HG03196 (cell line): ENCODE measurements around the gene AFF2.
"Not testable (repeated sequence)": the region's sequence is repeated elsewhere in the genome, so short reads cannot be mapped to it uniquely, and the experiment has no call there.

Experiments
- ATAC-seq: cut with Tn5 transposase; IDR thresholded peaks from one replicate; pipeline ENCODE4 v1.9.1; 2021; ENCODE audit not compliant: unreplicated experiment

Gene AFF2

DNA sequence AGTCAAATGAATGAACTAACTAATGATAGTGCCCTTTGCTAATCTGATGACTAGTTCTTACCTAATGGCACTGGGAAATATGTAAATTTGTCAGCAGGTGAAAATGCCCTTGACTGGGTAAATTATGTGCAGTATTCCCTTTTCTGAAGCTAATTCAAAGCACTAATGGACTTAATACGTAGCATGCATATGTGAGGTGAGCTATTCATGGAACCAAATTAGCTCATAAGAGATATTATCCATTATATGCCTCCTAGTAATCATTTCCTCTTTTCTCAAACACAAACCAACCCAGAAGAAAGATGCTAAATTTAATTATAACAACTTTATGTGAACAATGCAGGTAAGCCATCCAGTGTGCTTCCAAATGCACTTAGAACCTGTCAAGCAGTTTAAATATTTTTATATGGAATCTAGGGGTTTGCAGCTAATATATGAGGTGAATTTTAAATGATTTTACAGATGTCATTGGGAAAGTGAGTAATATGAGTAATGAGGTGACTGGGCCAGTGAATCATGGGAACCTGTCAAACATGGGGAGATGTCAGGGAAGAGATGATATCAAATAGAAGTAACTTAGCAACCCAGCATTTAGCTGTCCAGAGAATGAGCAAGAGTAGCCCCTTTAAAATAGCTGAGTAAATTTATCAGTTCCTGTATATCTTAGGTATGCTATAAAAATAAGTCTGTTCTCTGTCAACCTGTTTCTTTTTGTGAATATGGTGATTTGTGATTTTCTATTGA lies 315.0 kb downstream of the AFF2 start:
- ATAC-seq, result no peak

DNA sequence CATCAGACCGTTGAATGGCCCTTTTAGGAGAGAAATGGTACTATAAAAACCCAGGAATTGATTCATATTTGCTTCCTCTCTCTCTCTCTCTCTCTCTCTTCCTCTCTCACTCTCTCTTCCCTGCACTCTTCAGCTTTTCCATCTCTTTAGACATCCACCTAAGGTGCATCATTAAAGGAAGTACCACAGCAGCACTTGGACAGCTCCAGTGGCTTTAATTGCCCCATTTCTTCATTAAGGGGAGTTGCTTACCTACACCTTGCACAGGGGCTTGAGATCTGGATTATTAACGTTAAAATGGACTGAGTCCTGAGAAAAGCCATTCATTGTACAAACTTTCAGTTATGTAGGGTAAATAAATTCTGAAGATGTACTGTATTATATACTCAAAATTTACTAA lies 323.6 kb downstream of the AFF2 start:
- no peak for ATAC-seq

DNA sequence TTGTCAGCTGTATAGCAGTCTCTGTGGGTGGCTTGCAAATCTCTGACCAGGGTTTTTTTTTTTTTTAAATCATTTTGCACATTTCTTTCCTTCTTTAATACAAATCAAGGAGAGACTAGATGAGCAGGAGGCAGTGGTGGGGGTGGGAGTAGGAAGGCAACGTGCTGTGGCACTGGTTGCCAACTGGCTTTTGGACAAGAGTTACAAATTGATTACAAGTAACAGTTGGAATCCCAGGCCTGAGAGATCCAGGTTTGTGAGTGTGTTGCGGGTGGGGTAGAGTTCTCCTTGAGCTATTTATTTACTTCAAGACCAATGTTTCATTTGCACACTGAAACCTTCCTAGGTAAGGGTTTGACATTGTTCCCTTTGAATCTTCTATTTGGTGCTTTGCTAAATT lies 325.3 kb downstream of the AFF2 start:
- no peak for ATAC-seq

DNA sequence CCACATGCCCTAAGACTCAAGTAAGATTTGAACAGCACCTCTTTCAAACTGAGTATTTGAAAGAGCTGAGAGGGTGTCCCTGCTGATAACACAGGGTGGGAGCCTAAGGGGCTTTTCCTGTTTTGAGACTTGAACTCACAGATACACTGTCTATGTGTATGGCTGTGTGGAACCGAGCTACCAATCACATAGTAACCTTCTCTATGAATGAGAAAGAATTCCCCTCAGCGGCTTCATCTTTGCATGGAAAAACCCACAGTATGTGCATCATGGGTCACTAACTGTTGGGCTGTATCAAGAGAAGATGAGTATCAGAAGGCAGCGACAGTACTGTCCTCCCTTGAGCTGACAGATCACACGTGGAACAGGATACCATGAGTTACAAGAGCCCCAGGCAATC lies 336.3 kb downstream of the AFF2 start:
- no peak for ATAC-seq

DNA sequence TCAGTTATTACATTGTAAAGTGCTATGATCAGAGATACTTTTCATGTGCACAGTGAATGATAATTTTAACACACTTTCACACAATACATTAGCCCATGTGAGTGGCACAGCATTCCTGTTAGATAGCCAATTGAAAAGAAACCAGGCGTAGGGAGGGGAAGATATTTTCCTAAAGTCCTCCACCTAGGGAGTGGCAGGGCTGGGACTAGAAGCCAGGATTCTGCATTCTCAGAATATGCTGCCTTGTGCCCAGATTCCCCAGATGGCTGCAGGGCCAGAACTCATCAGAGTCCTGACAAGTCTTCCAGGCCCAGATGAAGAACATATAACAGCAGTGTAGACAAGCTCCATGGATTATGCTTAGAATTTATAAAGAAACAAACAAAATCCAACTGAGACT lies 350.2 kb downstream of the AFF2 start:
- ATAC-seq, result no peak

DNA sequence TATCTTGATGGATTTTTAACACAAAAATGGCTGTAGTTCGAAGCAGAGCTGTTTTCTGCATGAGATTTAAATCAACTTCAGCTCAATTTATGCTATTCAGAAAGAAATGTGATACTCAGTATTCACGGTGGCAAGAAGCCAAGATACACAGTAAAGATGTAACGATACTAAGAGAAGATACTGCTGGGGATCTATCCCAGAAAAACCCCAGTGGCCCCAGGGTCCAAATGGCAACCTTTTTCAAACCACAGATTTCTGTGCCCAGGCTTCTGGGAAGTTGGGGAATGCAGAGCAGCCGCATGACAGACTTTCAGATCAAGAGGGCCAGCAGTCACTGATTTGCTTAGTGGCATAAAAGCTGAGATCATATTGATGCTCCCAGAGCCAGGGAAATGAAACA lies 353.9 kb downstream of the AFF2 start:
- no peak for ATAC-seq

DNA sequence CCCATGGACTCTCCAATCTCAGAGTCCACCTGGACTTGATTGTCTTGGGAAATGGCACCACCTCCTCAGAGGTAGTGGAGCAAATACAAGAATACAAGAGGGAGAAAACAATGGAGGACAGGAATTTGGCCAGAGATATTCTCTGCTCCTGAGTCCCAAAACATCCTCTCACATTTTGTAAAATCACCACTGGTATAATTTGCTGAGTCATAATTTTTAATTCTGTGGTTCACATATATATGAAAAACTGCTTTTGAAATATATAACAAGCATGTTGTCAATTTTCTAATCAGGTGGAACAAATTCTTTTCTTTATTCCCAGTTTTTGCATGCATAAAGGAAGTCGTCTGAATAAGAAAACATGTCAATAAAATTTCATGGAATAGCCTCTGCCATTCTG lies 356.1 kb downstream of the AFF2 start:
- no peak for ATAC-seq

DNA sequence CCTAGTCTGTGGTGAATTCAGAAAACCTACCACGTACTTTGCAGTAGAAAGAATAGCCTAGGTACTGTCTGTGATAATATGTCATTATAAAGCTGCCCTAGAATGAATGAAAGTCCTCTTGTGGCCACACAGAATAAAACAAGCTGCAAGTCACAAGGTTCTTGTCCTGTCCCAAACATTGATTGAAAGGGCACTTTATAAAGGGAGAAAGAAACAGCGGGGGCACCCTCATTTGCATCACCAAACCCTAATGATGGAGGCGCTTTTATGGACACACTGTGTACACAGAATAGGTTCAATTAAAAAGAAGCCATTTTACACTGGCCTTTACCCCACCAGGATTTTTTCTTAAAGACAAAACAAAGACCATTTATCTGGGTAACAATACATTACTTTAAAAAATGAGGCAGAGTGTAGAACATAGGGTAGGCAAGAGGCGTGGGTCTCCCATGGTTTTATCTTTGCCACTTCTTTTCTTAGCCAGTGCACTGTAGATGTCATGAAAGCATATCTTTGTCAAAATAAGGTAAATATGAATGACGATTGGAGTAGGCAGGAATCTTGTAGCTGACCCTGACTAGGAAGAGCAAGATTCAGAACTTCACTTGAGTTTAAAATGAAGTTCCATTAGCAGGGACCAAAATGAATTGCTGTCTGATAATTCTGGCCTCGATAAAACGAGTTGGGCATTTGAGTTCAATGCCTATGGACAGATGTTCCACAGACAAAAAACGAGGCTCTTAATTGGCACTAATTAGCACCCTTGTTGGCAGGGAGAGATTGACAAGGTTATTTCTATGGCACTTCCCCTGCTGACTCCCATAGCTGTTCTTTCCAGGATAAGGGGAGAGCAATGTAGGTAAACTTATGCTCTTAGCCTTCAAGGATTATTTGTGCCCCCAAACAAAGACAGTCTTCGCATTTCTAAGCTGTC lies 365.1 kb downstream of the AFF2 start:
- ATAC-seq, result no peak

DNA sequence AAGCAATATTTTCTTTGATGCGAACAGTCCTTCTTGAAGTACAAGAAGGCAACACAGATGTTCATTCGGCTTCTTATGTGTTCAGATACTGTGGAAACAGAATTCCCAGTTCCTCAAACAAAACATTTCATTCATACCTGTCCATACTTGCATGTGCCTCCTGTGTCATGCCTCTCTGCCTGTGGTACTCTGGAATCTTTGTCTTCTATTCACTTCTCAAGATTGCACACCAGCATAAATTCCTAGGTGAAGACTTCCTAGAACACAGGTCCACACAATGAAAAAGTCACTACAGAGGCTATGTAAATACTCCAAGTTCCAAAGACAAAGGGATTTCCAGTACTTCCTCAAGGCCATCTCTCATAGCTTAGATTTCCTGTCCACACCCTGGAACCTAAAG lies 367.2 kb downstream of the AFF2 start:
- ATAC-seq, result no peak

DNA sequence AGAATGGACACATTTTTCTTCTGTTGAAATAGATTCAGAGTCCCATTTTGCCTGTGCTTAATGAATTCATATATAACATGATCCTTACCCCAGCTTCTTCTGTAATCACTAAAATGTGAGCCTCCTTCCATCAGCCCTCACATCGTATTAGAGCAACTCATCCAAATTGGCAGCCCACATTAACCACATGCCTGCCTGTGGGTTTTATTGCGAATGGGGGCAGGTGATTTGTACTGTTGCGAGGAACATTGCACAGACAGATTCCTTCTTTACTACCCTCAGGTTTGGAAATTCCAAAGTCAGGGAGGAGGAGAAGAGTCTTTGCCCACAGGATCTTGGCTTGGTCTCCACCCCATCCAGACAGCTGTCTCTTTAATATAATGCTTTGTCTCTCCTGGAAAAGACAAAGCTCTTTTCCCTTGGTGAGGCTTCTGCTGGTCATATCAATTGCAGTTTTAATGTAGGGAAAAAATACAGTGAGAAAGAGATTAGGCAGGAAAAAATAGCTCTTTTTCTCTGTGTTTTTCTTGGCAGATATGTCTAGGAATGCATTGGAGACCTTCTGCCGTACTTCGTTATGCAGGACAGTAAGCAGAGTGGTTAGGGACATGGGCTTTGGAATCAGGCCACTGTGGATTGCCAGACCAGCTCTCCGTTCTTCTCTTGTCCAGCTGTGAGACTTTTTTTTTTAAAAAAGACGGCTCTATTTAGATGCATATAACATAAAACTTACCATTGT lies 371.2 kb downstream of the AFF2 start:
- ATAC-seq, result no peak

DNA sequence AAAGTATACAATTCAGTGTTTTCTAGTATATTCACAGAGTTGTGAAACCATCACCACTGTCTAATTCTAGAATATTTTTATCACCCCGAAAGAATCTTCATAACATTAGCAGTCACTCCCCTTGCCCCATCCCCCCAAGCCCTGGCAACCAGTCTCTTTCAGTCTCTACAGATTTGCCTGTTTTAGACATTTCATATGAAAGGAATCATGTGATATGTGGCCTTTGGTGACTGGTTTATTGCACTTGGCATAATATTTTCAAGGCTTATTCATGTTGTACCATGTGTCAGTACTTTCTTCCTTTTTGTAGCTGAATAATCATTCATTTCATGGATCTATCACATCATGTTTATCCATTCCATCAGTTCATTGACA lies 371.7 kb downstream of the AFF2 start:
- ATAC-seq, result no peak

DNA sequence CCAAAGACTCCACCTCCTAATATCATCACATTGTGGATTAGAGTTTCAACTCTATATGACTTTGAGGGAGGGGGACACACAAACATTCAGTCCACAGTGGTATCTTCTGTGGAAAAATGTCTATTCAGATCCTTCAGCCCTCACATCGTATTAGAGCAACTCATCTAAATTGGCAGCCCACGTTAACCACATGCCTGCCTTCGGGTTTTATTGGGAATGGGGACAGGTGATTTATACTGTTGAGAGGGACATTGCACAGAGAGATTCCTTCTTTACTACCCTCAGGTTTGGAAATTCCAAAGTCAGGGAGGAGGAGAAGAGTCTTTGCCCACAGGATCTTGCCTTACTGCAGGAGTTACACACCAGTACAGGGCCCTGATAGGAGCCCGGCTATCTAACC lies 372.5 kb downstream of the AFF2 start:
- no peak for ATAC-seq

DNA sequence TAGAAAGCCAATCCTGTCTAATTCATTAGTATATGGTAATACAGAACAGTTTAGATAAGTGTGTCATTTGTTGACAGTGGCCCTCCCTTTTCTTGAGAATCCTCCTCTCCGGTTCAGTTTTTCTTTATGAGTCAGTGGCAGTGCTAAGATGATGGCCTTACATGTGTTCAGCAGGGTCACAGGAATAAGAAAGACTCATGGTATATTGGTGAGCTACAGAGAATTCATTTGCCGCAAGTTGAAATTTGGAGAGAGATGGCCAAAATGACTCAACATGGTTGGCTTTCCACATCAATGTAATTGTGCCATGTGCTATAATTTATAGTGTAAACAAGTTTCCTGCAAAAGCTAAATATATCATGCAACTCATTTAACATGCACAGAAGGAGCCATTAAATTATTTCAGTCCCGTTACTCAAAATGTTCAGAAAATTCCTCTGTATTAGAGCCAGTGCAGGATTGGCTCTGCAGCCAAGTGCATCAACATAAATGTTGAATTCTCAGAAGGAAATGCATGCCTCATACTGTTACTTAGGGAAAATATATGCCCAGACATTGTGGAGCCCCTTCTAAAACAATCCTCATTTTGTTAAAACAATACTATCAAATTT lies 374.3 kb downstream of the AFF2 start:
- ATAC-seq, result no peak

DNA sequence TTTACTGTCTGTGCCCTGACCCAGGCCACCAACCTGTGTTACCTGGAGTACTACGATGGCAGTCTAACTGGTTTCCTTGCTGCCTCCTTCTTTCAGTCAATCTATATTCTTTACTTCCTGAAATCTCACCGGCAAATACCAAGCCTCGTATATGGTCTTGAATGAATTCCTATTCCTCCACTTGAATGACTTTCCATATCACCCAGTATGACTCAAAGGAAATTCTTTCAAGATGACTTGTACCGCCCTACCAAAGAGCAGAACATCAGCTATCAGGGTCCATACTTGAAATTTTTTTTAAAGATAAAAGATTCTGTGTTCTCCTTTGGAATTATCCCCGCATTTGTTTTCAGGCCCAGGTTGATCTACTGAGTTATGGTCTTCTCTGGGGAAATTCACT lies 378.0 kb downstream of the AFF2 start:
- no peak for ATAC-seq

DNA sequence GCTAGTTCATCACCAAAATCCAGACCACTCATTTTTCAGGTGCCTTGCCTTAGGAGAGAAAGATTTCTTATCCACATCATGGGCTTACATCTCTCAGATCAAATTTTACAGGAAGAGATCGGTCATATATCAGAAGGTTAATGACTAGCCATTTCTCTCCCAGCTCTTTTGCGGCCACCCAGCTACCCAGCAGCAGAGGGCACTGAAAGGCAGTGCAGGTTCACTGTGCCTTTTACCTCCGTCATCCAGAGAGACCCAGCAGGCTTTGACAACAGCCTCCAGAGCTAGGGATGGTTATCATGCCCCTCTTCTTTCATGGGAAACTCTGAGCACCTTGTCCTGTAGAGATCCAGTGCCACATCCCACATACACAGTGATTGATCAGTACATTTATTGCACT lies 384.8 kb downstream of the AFF2 start:
- ATAC-seq, result no peak

DNA sequence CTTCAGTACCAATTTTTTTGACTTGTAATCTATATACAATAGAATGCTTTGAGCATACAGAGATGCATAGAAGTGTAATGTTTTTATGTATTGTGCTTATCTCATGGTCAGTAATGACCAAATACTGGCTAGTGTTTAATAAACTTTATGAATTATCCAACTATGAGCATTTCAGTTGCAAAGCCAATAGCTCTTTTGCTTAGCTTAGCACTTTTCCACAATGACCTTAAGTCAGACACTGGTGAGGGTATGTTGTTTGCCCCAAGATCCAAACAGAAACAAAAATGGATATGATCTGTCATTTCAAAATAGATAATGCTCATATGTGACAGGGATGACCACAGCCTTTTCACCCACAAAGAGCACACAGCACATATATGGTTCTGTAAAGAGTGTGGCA lies 393.0 kb downstream of the AFF2 start:
- no peak for ATAC-seq

DNA sequence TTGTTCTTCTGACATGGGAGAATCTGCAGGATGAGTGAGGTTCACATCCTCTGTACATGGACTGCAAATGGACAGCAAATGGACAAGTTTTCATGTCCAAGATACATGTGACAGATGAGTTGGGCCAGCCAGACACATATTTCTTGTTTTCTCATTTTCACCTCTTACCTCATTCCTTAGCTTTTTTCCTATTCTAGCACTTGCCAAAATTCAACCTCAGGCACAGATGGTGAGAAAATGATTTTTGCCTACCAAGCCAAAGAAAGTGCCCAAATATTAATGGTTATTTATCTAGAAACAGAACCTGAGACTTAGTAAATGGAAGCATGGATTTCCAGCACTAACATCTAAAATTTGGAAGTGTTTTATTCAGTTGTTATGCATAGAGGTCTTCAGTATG lies 402.2 kb downstream of the AFF2 start:
- no peak for ATAC-seq

DNA sequence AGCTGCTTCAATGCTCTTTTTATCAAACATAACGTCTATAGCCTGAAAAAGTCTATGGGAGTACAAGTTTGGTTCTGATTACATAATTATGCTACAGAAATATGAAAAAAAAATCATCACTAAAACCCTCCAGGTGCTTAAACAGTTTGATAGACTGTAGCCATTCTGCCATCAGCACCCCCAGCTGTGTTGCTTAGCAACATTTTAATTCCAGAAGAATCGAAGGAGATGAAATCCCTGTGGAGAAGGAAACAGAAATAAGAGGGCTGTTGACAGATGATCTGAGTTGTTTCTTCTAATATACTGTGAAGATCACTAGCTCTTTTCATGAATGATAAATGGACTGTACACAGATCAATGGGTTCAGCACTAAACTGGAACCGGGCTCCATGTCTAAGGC lies 402.8 kb downstream of the AFF2 start:
- ATAC-seq, result no peak

DNA sequence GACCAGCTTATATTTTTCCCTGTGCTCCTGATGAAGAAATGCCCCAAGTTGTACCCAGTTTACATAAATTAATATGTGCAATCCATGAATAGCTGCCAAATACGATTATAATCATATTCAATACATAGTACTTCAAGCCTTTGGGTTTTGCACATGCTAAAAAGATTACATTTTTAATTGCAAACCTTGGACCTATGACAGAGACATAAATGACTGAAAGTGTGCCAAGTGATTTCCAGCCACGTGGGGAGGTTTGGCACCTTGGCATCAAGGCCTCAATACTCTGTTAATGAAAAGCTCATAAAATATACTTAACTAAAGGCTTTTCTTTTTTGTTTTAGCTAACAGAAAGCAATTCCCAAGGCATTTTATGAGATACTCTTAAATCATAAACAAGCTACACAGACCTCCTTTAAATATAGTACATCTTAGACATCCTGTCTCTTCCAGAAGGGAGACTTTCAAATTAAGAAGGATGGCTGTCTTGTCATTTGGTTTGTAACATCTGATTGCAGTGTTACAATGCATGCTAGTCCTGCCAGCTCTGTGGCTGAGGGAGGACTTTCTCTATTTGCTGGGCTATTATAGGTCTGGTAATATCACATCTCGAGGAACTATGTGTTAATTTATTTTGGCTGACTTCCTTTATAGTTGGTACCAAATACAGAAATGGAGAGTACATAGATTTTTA lies 404.1 kb downstream of the AFF2 start:
- ATAC-seq, result no peak

DNA sequence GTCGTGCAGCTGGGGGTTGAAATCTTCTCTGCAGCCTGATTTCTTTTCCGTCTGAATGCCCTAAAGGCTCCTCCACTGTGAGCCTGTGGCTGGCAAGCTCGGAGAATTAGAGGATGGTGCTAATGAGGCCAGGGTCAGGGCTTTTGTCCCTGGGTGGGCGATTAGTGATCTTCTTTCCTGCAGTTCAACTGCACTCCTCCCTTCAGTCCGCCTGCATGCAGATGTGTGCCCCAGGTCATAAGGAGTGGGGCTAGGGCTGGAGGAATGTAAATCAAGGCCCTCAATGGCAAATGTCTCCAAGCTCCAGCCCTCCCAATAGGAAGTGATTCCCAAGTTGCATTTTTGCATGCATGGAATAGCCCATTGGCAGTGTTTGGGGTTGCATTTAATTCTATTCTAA lies 405.0 kb downstream of the AFF2 start:
- no peak for ATAC-seq

DNA sequence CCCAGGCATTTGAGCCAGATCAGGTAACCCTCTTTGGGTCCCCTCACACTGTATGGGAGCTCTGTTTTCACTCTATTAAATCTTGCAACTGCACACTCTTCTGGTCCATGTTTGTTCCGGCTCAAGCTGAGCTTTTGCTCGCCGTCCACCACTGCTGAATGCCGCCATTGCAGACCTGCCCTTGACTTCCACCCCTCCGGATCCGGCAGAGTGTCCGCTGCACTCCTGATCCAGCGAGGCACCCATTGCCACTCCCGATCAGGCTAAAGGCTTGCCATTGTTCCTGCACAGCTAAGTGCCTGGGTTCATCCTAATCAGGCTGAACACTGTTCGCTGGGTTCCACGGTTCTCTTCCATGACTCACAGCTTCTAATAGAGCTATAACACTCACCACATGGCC lies 406.2 kb downstream of the AFF2 start:
- not testable (repeated sequence) for ATAC-seq
